Gastroesophageal sphincter (tissue), 3 donors: ENCODE measurements around the gene CD8B.

ENCODE experiments used
- EP300 ChIP-seq: sonication (generic); formaldehyde crosslinking; IDR thresholded peaks from one replicate; pipeline ENCODE4 v1.6.1; 2017; ENCODE audit warnings: antibody characterized with exemption, mild to moderate bottlenecking
- POLR2A ChIP-seq, 2 donors: fragments of 450-650 bp; IDR thresholded peaks; one replicate each; pipeline ENCODE4 v1.6.1; 2017; ENCODE audit warnings: antibody characterized with exemption in 2 of 2, mild to moderate bottlenecking in 2 of 2, moderate library complexity in 1 of 2
- POLR2AphosphoS5 ChIP-seq: sonication (generic); formaldehyde crosslinking; IDR thresholded peaks from one replicate; pipeline ENCODE4 v1.6.1; 2017; ENCODE audit warnings: antibody characterized with exemption
- TF ChIP-seq, protein P1 (sequence below), 4 experiments: fragments of 200-600 bp in 2 of 4; fragments of 450-650 bp in 2 of 4; sonication (generic) in 1 of 4; IDR thresholded peaks; one replicate each; pipeline ENCODE4 v1.5.1; 2017 to 2019; ENCODE audit warnings: antibody characterized with exemption in 4 of 4, mild to moderate bottlenecking in 2 of 4, moderate library complexity in 2 of 4

- TF ChIP-seq, protein P1, sequence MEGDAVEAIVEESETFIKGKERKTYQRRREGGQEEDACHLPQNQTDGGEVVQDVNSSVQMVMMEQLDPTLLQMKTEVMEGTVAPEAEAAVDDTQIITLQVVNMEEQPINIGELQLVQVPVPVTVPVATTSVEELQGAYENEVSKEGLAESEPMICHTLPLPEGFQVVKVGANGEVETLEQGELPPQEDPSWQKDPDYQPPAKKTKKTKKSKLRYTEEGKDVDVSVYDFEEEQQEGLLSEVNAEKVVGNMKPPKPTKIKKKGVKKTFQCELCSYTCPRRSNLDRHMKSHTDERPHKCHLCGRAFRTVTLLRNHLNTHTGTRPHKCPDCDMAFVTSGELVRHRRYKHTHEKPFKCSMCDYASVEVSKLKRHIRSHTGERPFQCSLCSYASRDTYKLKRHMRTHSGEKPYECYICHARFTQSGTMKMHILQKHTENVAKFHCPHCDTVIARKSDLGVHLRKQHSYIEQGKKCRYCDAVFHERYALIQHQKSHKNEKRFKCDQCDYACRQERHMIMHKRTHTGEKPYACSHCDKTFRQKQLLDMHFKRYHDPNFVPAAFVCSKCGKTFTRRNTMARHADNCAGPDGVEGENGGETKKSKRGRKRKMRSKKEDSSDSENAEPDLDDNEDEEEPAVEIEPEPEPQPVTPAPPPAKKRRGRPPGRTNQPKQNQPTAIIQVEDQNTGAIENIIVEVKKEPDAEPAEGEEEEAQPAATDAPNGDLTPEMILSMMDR (IDR thresholded peaks at IDR 0.05): no peak
- TF ChIP-seq POLR2A (IDR thresholded peaks at IDR 0.05): no peak
- TF ChIP-seq EP300: no peak
- no peak for TF ChIP-seq POLR2AphosphoS5
These were observed 29.2 kb downstream of the CD8B start for GRCh38 chr2:86832334-86833096.
